ENCODE measurements around the gene ATG2B. TPM values are rescaled to one million over a fixed set of nuclear protein-coding genes. Genes with fewer than 3 reads are reported as not detected.

The ATG2B gene
- total RNA-seq, 2 donors from 2014 or later, result 18.3 to 20.5 TPM

GRCh38 chr14:96235426-96235825 lies 127.7 kb downstream of the ATG2B start:
- Mint-ChIP-seq H3K36me3 (ENCODE audit: low read depth) (no peaks in the 10 kb centered on the region), H3K4me1 (peaks cover 4% of the 10 kb centered on the region), H3K9me3 (no peaks in the 10 kb centered on the region), H3K27me3 (peaks cover 9% of the 10 kb centered on the region), H3K4me3 (no peak overlapping the region), H3K27ac (no peak overlapping the region)
- ATAC-seq (replicated peaks), result no peak

- no peaks in the 10 kb centered on the region for H3K36me3 Mint-ChIP-seq (ENCODE audit: low read depth)
- no peak overlapping the region for H3K27ac Mint-ChIP-seq
- no peak for ATAC-seq (replicated peaks)
- H3K4me1 Mint-ChIP-seq, result peaks cover 4% of the 10 kb centered on the region
- H3K9me3 Mint-ChIP-seq, result no peaks in the 10 kb centered on the region
- no peak overlapping the region for H3K4me3 Mint-ChIP-seq
- H3K27me3 Mint-ChIP-seq, result peaks cover 5% of the 10 kb centered on the region
Measured at GRCh38 chr14:96233661-96234060, 129.5 kb downstream of the ATG2B start.

GRCh38 chr14:96232506-96232905 lies 130.6 kb downstream of the ATG2B start:
- H3K27me3 Mint-ChIP-seq, result peaks cover 5% of the 10 kb centered on the region
- no peak overlapping the region for H3K4me3 Mint-ChIP-seq
- no peak overlapping the region for H3K27ac Mint-ChIP-seq
- no peaks in the 10 kb centered on the region for H3K36me3 Mint-ChIP-seq (ENCODE audit: low read depth)
- peaks cover 4% of the 10 kb centered on the region for H3K4me1 Mint-ChIP-seq
- ATAC-seq (replicated peaks), result no peak
- H3K9me3 Mint-ChIP-seq, result no peaks in the 10 kb centered on the region

- H3K4me3 Mint-ChIP-seq, result no peak overlapping the region
- peaks cover 5% of the 10 kb centered on the region for H3K27me3 Mint-ChIP-seq
- ATAC-seq (replicated peaks), result no peak
- no peaks in the 10 kb centered on the region for H3K9me3 Mint-ChIP-seq
- H3K36me3 Mint-ChIP-seq (ENCODE audit: low read depth), result no peaks in the 10 kb centered on the region
- peaks cover 4% of the 10 kb centered on the region for H3K4me1 Mint-ChIP-seq
- H3K27ac Mint-ChIP-seq, result no peak overlapping the region
Measured at GRCh38 chr14:96231526-96232130, 131.5 kb downstream of the ATG2B start.

GRCh38 chr14:96231056-96231455 lies 132.1 kb downstream of the ATG2B start:
- Mint-ChIP-seq H3K27me3 (peaks cover 5% of the 10 kb centered on the region), H3K27ac (no peak overlapping the region), H3K4me3 (no peak overlapping the region), H3K4me1 (peaks cover 4% of the 10 kb centered on the region), H3K36me3 (ENCODE audit: low read depth) (no peaks in the 10 kb centered on the region), H3K9me3 (no peaks in the 10 kb centered on the region)
- ATAC-seq (replicated peaks), result no peak

GRCh38 chr14:96229315-96229714 lies 133.8 kb downstream of the ATG2B start:
- Mint-ChIP-seq H3K27ac (no peak overlapping the region), H3K4me1 (no peaks in the 10 kb centered on the region), H3K27me3 (no peaks in the 10 kb centered on the region), H3K9me3 (no peaks in the 10 kb centered on the region), H3K36me3 (ENCODE audit: low read depth) (no peaks in the 10 kb centered on the region), H3K4me3 (no peak overlapping the region)
- ATAC-seq (replicated peaks), result no peak

Other genes with a start within 250 kb of the ATG2B start
- gene BDKRB2, start 158.5 kb downstream of the ATG2B start, total RNA-seq, result not detected
- not detected for gene BDKRB1, start 107.1 kb downstream of the ATG2B start, total RNA-seq
- gene GSKIP, start 185 bp upstream of the ATG2B start, total RNA-seq, result 10 to 100 TPM in 1 of 2 donors, 1 to 10 TPM in 1; 8.8 to 19.8 TPM
- under 1 TPM; 0.35 to 0.95 TPM for gene AK7, start 28.8 kb upstream of the ATG2B start, total RNA-seq
- gene PAPOLA, start 139.0 kb upstream of the ATG2B start, total RNA-seq, result 100 to 1,000 TPM; 163 to 255 TPM

All from activated T-helper 17 cell treated with anti-CD3 and anti-CD28 coated beads, Interleukin-2, amount 50 U/mL, for 72 hours (primary cell).